IMR-90 (cell line): Measurements from ENCODE around the gene SSNA1. TPM values are rescaled to one million over a fixed set of nuclear protein-coding genes. Genes with fewer than 3 reads are reported as not detected.

Experiments used
- ATAC-seq: fragments of 200-7000 bp; cut with Tn5 transposase; 2 replicates; pipeline ENCODE4 v1.9.1; 2020; ENCODE audit warnings: low read depth, mild to moderate bottlenecking, moderate library complexity
- BruUV-seq: library from RNA; stranded (reverse); fragments of 400-500 nt; replicated peaks from 2 replicates; lab custom pipeline; 2021; lab: Mats Ljungman, UMichigan
- CTCF ChIA-PET: fragments of 300-600 bp; formaldehyde crosslinking; extraction: SDS; loops from one replicate; lab custom pipeline; 2021; ENCODE audit warnings: antibody characterized with exemption; lab: Yijun Ruan, JAX
- POLR2A ChIA-PET: fragments of 300-600 bp; sonication (Branson Sonifier 250); formaldehyde crosslinking; loops from one replicate; lab custom pipeline; 2022; ENCODE audit warnings: antibody characterized with exemption; ENCODE audit not compliant: unreplicated experiment; lab: Charles Lee
- DNase-seq: peaks from one replicate; pipeline ENCODE4 v3.0.0; 2013
- H2AFZ ChIP-seq: replicated peaks from 2 replicates; pipeline ENCODE3; 2013; ENCODE audit warnings: low read length, mild to moderate bottlenecking; ENCODE audit not compliant: poor library complexity
- H2AK5ac ChIP-seq: 2 replicates; pipeline ENCODE4 v1.6.1; 2013; ENCODE audit warnings: low read depth, low read length, inconsistent platforms
- H2AK9ac ChIP-seq: replicated peaks from 2 replicates; pipeline ENCODE3; 2013; ENCODE audit warnings: mild to moderate bottlenecking, low read depth, low read length, moderate library complexity; ENCODE audit not compliant: poor library complexity
- H2BK120ac ChIP-seq: 2 replicates; pipeline ENCODE4 v1.6.1; 2013; ENCODE audit warnings: low read depth, low read length, inconsistent platforms
- H2BK15ac ChIP-seq: 3 replicates; pipeline ENCODE4 v1.6.1; 2013; ENCODE audit warnings: low read depth, low read length, inconsistent platforms
- H2BK20ac ChIP-seq: 2 replicates; pipeline ENCODE4 v1.6.1; 2013; ENCODE audit warnings: low read depth, mild to moderate bottlenecking, inconsistent platforms, low read length, moderate library complexity
- H2BK5ac ChIP-seq: 2 replicates; pipeline ENCODE4 v1.6.1; 2013; ENCODE audit warnings: mild to moderate bottlenecking, low read depth, low read length, inconsistent platforms; ENCODE audit not compliant: poor library complexity, severe bottlenecking
- H3K14ac ChIP-seq: replicated peaks from 2 replicates; pipeline ENCODE4 v1.6.1; 2013; ENCODE audit warnings: low read depth, low read length, inconsistent platforms
- H3K18ac ChIP-seq: 2 replicates; pipeline ENCODE4 v1.6.1; 2013; ENCODE audit warnings: low read depth, low read length, control low read depth
- H3K23ac ChIP-seq: 2 replicates; pipeline ENCODE4 v1.6.1; 2013; ENCODE audit warnings: low read depth, low read length, inconsistent platforms
- H3K27ac ChIP-seq: 2 replicates; pipeline ENCODE4 v1.5.1; 2013; ENCODE audit warnings: mild to moderate bottlenecking, control low read depth, low read length; ENCODE audit not compliant: insufficient read depth
- H3K27me3 ChIP-seq: 2 replicates; pipeline ENCODE4 v1.6.1; 2013; ENCODE audit warnings: low read length; ENCODE audit not compliant: control insufficient read depth, insufficient read depth
- H3K36me3 ChIP-seq: 2 replicates; pipeline ENCODE4 v1.6.1; 2013; ENCODE audit warnings: low read length, mixed read lengths; ENCODE audit not compliant: control insufficient read depth, insufficient read depth
- H3K4ac ChIP-seq: 2 replicates; pipeline ENCODE4 v1.6.1; 2013; ENCODE audit warnings: low read depth, low read length, inconsistent platforms
- H3K4me1 ChIP-seq: 2 replicates; pipeline ENCODE4 v1.6.1; 2013; ENCODE audit warnings: low read length, mixed read lengths; ENCODE audit not compliant: control insufficient read depth, insufficient read depth
- H3K4me2 ChIP-seq: 2 replicates; pipeline ENCODE4 v1.6.1; 2013; ENCODE audit warnings: low read depth, mild to moderate bottlenecking, control low read depth, low read length, moderate library complexity
- H3K4me3 ChIP-seq: 2 replicates; pipeline ENCODE4 v1.5.1; 2013; ENCODE audit warnings: low read depth, mild to moderate bottlenecking, control low read depth, low read length, moderate library complexity; ENCODE audit not compliant: insufficient read depth
- H3K56ac ChIP-seq: 2 replicates; pipeline ENCODE4 v1.6.1; 2013; ENCODE audit warnings: low read length, inconsistent platforms; ENCODE audit not compliant: insufficient read depth; ENCODE audit errors: extremely low read depth
- H3K79me1 ChIP-seq, 2 experiments: 2 replicates each; pipeline ENCODE4 v1.6.1; 2013; ENCODE audit warnings: low read length in 2 of 2, inconsistent platforms in 1 of 2, low read depth in 1 of 2
- H3K9ac ChIP-seq: 2 replicates; pipeline ENCODE4 v1.6.1; 2013; ENCODE audit warnings: low read depth, low read length, control low read depth
- H3K9me1 ChIP-seq: 2 replicates; pipeline ENCODE4 v1.6.1; 2013; ENCODE audit warnings: low read length, inconsistent platforms; ENCODE audit not compliant: insufficient read depth
- H3K9me3 ChIP-seq: 2 replicates; pipeline ENCODE4 v1.6.1; 2013; ENCODE audit warnings: low read length; ENCODE audit not compliant: control insufficient read depth, insufficient read depth
- H4K20me1 ChIP-seq: 2 replicates; pipeline ENCODE4 v1.6.1; 2013; ENCODE audit warnings: low read length, inconsistent platforms; ENCODE audit not compliant: insufficient read depth
- H4K5ac ChIP-seq: 2 replicates; pipeline ENCODE4 v1.6.1; 2013; ENCODE audit warnings: mild to moderate bottlenecking, low read depth, low read length, control low read depth
- H4K8ac ChIP-seq, 2 experiments: 2 replicates each; pipeline ENCODE4 v1.6.1; 2013; ENCODE audit warnings: low read depth in 2 of 2, low read length in 2 of 2, control low read depth in 1 of 2, inconsistent platforms in 1 of 2
- H4K91ac ChIP-seq: 2 replicates; pipeline ENCODE4 v1.6.1; 2013; ENCODE audit warnings: low read depth, low read length, inconsistent platforms; ENCODE audit not compliant: insufficient read depth
- CHD1 ChIP-seq: IDR thresholded peaks from 2 replicates; pipeline ENCODE4 v1.6.1; 2012; ENCODE audit warnings: low read depth, low read length, improper control_type of control experiment
- FOS ChIP-seq: fragments of 150-350 bp; IDR thresholded peaks from 2 replicates; pipeline ENCODE4 v1.6.1; 2016; ENCODE audit warnings: low read depth, low read length
- MAZ ChIP-seq: IDR thresholded peaks from 2 replicates; pipeline ENCODE4 v1.6.1; 2012; ENCODE audit warnings: low read depth, mild to moderate bottlenecking, low read length, improper control_type of control experiment, moderate library complexity, borderline replicate concordance
- NFE2L2 ChIP-seq: fragments of 150-350 bp; IDR thresholded peaks from 2 replicates; pipeline ENCODE4 v1.6.1; 2016; ENCODE audit warnings: low read depth, mild to moderate bottlenecking, low read length
- RFX5 ChIP-seq: IDR thresholded peaks from 2 replicates; pipeline ENCODE4 v1.8.0; 2012; ENCODE audit warnings: low read depth, mild to moderate bottlenecking, low read length, moderate library complexity
- WGBS, 2 experiments: methylation state at CpG; one replicate each; pipeline versions ENCODE4 v1.1.5 to v1.1.7; 2013; ENCODE audit warnings: missing lambda C conversion rate in 2 of 2; ENCODE audit not compliant: insufficient read length in 1 of 2; ENCODE audit errors: extremely low coverage in 2 of 2; 5-methylcytosine and 5-hydroxymethylcytosine counted together
- dilution Hi-C: fragments of 300-500 bp; cut with HindIII; formaldehyde crosslinking; loops from one replicate; pipeline ENCODE4 v1.14.3; 2018; ENCODE audit warnings: low sequenced_read_pairs; ENCODE audit not compliant: unreplicated experiment
- in situ Hi-C: fragments of 300-500 bp; cut with MboI; formaldehyde crosslinking; loops from 3 replicates; pipeline ENCODE4 v1.14.3; 2019; ENCODE audit warnings: low sequenced_read_pairs, inconsistent platforms, mixed read lengths
- intact Hi-C: fragments of 100-400 bp; cut with micrococcal nuclease; formaldehyde crosslinking; loops from 2 replicates; pipeline ENCODE4 v1.10.0; 2022
- polyA plus RNA-seq, 3 experiments: library from polyadenylated mRNA; depleted of rRNA; stranded (reverse); fragments of >200 nt; gene quantifications; 2 replicates each; pipeline ENCODE4 v1.2.3, GENCODE V29; 2012; ENCODE audit warnings: low replicate concordance in 1 of 3
- total RNA-seq: library from RNA; depleted of rRNA; stranded (reverse); fragments of >200 nt; gene quantifications from 2 replicates; pipeline ENCODE4 v1.2.3, GENCODE V29; 2012
- TF ChIP-seq, protein P1 (sequence below): fragments of 150-350 bp; IDR thresholded peaks from 2 replicates; pipeline ENCODE4 v1.6.1; 2017; ENCODE audit warnings: mild to moderate bottlenecking, antibody characterized with exemption, low read length, low read depth

SSNA1 gene
- total and polyA plus RNA-seq, 2 of the 4 experiments (the other 2 are of a cell fraction): 55.7 to 86.7 TPM

DNA sequence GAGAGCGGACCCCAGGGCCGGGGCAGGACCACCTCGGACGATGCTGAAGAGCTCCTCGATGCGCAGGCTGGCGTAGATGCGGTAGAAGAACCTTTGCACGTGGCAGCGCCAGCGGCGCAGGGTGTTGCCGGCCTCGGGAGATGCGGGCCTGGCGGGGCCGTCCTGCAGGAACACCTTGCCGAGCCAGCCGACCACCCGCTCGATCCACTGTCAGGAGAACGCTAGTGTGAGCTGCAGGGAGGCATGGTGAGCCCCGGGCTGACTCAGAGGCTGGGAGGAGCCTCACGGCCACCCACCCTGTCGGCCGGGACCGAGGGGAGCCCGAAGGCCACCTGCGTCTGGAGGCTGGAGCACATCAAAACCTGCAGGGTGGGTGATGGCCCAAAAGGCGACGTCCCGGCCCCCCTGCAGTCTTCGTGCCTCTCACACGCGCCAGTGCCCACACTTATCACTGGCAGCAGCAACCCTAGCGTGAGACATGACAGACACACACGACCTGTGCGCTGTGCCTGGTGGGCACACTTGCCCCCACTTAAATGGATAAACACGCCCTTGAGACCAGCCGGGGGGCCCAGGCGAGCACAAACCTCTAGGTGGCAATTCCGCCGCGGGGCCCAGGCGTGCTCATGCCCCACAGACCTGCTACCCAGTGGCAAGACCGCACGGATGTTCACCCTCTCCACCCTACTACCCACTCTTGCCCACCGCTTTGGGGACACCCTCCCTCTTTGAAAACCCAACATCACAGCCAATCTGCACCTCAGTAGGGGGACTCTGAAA is 3.4 kb upstream of the SSNA1 start:
- H2BK20ac ChIP-seq: no peak overlapping the region
- ATAC-seq (no peak), DNase-seq (no peak)
- no peak overlapping the region for H4K5ac ChIP-seq
- H3K4ac ChIP-seq: no peak overlapping the region
- H3K4me2 ChIP-seq: no peak overlapping the region
- no peak overlapping the region for H2BK5ac ChIP-seq
- H4K8ac ChIP-seq: no peak overlapping the region
- H3K27me3 ChIP-seq: no peaks in the 10 kb centered on the region
- dilution Hi-C loops: no loop called here
- H3K9ac ChIP-seq: no peak overlapping the region
- H2AK5ac ChIP-seq: no peak overlapping the region
- in situ Hi-C loops: no loop called here
- intact Hi-C loops: no loop called here
- ChIA-PET POLR2A (no interaction called here), CTCF (no interaction called here)
- H4K20me1 ChIP-seq: peaks cover 16% of the 10 kb centered on the region; the same call in 1 of the 2 replicates
- BruUV-seq: no TSS peak
- H3K14ac ChIP-seq: no peak overlapping the region
- WGBS, 2 experiments: 95% methylated on average over 29 of the region's 48 CpGs; no CpG with 5 or more reads in 1 of the 2 experiments
- H3K9me1 ChIP-seq: no peaks in the 10 kb centered on the region
- H3K4me1 ChIP-seq: peaks cover 15% of the 10 kb centered on the region
- H3K36me3 ChIP-seq: peaks cover 59% of the 10 kb centered on the region
- H2AK9ac ChIP-seq: no peak overlapping the region
- no peak overlapping the region for H3K56ac ChIP-seq
- no peak overlapping the region for H4K91ac ChIP-seq
- no peak overlapping the region for H3K18ac ChIP-seq
- no peak overlapping the region for H2BK120ac ChIP-seq
- no peak overlapping the region for H2BK15ac ChIP-seq
- H2AFZ ChIP-seq: no peak overlapping the region
- H3K23ac ChIP-seq: no peak overlapping the region
- H3K9me3 ChIP-seq: no peaks in the 10 kb centered on the region
- H3K4me3 ChIP-seq: no peak overlapping the region
- H3K79me1 ChIP-seq: peaks cover 0 to 39% of the 10 kb centered on the region in 2 experiments
- no peak overlapping the region for H3K27ac ChIP-seq
- TF ChIP-seq RFX5 (no peak), CHD1 (no peak), MAZ (no peak), NFE2L2 (no peak), FOS (no peak)
- TF ChIP-seq, protein P1, sequence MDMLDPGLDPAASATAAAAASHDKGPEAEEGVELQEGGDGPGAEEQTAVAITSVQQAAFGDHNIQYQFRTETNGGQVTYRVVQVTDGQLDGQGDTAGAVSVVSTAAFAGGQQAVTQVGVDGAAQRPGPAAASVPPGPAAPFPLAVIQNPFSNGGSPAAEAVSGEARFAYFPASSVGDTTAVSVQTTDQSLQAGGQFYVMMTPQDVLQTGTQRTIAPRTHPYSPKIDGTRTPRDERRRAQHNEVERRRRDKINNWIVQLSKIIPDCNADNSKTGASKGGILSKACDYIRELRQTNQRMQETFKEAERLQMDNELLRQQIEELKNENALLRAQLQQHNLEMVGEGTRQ: no peak
